Bronchial epithelial cell (primary cell): Measurements from ENCODE around the gene ITGB1. TPM values are rescaled to one million over a fixed set of nuclear protein-coding genes. Genes with fewer than 3 reads are reported as not detected.

Source experiments
- DNase-seq: peaks from one replicate; pipeline ENCODE4 v3.0.0-alpha.2; 2010; ENCODE audit warnings: low read depth
- FAIRE-seq: peaks from 2 replicates; lab custom pipeline; 2011; peaks lifted over from hg19 to GRCh38; lab: Jason Lieb, UNC
- H3K27me3 ChIP-seq: 2 replicates; pipeline ENCODE4 v1.5.1; 2011; ENCODE audit warnings: low read length; ENCODE audit not compliant: control insufficient read depth, insufficient read depth
- H3K36me3 ChIP-seq: 2 replicates; pipeline ENCODE4 v1.5.1; 2011; ENCODE audit warnings: low read length; ENCODE audit not compliant: control insufficient read depth, insufficient read depth
- H3K4me3 ChIP-seq: 2 replicates; pipeline ENCODE4 v1.5.1; 2011; ENCODE audit warnings: mild to moderate bottlenecking, low read depth, low read length, control low read depth
- total RNA-seq: library from RNA; depleted of rRNA; stranded (reverse); fragments of >200 nt; gene quantifications from 2 replicates; pipeline ENCODE4 v1.2.1, GENCODE V29; 2014
- TF ChIP-seq, protein P1 (sequence below): IDR thresholded peaks from 2 replicates; pipeline ENCODE4 v1.5.1; 2011; ENCODE audit warnings: mild to moderate bottlenecking, moderate library complexity, low read length, control low read depth, inconsistent platforms; ENCODE audit not compliant: insufficient read depth, severe bottlenecking

The ITGB1 gene
- total RNA-seq, 1 donor from 2014 or later, result 1,469 TPM

DNA sequence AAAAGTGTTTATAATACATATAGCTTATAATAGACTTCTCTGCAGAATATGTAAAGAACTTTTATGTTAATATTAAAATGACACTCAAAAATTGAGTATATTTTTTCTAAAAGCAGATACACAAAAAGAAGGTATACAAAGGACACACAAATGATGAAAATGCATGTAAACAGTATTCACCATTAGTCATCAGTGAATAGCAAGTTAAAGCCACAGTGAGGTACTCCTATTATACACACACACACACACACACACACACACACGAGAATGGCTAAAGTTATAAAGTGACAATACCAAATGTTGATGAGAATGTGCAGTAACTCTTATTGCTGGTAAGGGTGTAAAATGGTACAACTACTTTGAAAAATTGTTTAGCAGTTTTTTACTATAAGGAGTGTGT lies 92.9 kb downstream of the ITGB1 start:
- Histone ChIP-seq H3K4me3 (no peak overlapping the region), H3K27me3 (no peaks in the 10 kb centered on the region), H3K36me3 (no peaks in the 10 kb centered on the region)
- peak; percentile 23 for DNase-seq
- TF ChIP-seq, protein P1, sequence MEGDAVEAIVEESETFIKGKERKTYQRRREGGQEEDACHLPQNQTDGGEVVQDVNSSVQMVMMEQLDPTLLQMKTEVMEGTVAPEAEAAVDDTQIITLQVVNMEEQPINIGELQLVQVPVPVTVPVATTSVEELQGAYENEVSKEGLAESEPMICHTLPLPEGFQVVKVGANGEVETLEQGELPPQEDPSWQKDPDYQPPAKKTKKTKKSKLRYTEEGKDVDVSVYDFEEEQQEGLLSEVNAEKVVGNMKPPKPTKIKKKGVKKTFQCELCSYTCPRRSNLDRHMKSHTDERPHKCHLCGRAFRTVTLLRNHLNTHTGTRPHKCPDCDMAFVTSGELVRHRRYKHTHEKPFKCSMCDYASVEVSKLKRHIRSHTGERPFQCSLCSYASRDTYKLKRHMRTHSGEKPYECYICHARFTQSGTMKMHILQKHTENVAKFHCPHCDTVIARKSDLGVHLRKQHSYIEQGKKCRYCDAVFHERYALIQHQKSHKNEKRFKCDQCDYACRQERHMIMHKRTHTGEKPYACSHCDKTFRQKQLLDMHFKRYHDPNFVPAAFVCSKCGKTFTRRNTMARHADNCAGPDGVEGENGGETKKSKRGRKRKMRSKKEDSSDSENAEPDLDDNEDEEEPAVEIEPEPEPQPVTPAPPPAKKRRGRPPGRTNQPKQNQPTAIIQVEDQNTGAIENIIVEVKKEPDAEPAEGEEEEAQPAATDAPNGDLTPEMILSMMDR, result no peak
- FAIRE-seq, result no peak

DNA sequence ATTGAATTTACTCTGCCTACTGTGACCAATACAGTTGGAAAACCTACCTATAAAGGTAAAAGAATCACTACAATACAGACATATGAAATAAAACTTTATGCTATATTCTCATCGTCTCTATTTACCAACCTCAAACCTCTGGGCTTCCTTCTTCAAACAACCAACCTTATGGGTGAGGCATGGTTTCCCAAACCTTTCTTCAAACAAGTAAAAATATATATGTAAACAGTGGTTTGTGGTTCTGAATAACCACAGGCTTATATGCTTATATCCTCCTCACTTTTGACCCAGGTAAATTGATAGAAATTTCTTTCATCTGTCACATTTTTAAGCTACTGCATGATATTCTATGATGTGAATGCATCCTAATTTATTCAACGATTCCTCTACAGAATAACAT lies 103.6 kb downstream of the ITGB1 start:
- DNase-seq (no peak), FAIRE-seq (no peak)
- Histone ChIP-seq H3K36me3 (no peaks in the 10 kb centered on the region), H3K4me3 (no peak overlapping the region), H3K27me3 (no peaks in the 10 kb centered on the region)
- TF ChIP-seq, protein P1, result no peak

DNA sequence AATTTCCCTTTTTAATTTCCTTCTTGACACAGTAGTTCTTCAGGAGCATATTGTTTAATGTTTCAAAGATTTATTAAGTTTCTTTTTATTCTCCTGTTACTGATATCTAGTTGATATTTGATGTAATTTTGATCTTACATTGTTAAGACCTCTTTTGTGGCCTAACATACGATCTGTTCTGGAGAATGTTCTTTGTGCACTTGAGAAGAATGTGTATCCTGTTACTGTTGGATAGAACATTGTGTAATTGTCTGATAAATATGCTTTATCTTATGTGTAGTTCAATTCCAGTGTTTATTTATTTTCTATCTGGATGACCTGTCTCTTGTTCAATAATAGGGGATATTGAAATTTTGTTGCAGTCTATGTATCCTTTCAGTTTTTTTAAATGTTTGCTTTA lies 106.7 kb downstream of the ITGB1 start:
- H3K36me3 ChIP-seq, result no peaks in the 10 kb centered on the region
- DNase-seq (no peak), FAIRE-seq (no peak)
- H3K4me3 ChIP-seq, result no peak overlapping the region
- TF ChIP-seq, protein P1, result no peak
- H3K27me3 ChIP-seq, result no peaks in the 10 kb centered on the region
